CD1c-positive myeloid dendritic cell (primary cell): ENCODE measurements around the gene TLL1.

ENCODE experiments used
- DNase-seq: peaks from one replicate; pipeline ENCODE4 v3.0.0-alpha.2; 2016; ENCODE audit errors: extremely low spot score

TLL1 gene

GRCh38 chr4:165894159-165894558, 21.1 kb downstream of the TLL1 start:
- DNase-seq: no peak

GRCh38 chr4:165905405-165906027, 32.5 kb downstream of the TLL1 start:
- DNase-seq: no peak

DNA sequence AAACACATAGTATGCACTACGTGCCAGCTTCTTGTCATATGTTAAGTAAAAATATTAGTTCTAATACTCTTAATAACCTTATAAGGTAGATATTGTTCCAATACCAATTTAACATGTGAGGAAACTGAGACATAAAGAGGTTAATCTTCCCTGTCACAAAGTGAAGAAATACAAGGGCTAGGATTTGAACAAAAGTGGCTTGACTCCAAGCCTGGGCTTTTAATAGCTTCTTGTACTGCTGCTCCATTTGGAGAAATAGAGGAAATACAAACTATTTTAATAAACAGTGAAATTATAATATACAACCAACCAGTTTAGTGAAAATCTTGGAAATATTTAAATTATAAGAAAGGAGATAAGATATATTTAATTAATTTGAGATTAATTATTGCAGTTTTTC, 33.2 kb downstream of the TLL1 start:
- no peak for DNase-seq

DNA sequence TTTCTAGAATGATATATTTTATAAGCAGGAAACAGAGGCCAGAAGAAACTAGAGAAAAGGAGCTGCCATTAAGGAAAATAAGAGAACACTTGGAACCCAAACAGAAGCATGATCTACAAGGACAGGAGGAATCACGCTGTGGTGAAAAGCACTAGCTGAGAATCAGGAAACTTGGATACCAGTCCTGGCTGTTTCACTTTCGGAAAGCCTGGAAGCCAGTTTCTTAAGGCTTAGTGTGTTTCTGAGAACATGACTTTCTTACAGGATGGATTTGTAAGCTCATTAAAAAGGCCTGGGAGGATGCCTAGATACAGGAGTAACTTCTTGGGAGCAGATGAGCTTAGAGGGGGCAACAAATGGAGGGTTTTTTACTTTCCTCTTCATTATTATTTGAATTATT, 36.9 kb downstream of the TLL1 start:
- no peak for DNase-seq

- DNase-seq: no peak
These were observed 42.2 kb downstream of the TLL1 start for GRCh38 chr4:165915215-165915614.

DNA sequence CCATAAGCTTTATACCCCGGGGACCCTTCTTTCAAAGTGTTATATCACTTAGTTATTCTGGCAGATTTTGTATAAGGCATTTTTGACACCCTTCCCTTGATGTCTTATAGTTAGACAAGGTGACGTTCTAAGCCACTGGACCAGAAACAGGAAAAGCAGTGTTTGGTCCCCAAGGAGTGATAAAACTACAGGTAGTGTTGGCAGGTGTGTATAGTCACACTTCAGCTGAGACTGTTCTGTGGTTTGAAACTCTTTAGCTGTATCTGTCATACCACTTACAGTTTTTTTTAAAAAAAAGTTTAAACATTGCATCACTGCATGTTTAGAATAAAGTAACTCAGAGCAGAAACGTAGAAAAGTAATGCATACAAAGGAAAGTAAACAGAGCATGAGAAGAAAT, 48.5 kb downstream of the TLL1 start:
- no peak for DNase-seq

DNA sequence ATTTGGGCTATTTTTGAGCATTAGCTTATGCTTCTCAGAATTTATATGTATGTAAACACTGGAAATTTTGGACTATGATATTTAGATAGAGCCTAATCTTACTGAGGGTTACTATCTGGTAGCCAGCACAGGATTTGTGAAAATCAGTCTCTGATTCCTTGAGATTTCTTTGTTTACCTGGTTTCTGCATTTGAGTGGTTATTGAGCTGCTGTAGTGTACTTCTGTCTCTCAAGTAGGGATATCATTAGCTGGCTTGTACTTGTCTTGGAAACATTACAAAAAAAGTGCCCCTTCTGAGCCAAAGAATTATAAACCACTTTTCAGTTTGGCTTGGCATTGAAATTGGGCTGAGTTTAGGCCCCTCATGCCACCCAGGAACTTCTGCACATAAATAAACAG, 49.7 kb downstream of the TLL1 start:
- no peak for DNase-seq

GRCh38 chr4:165926307-165926706, 53.3 kb downstream of the TLL1 start:
- no peak for DNase-seq

DNA sequence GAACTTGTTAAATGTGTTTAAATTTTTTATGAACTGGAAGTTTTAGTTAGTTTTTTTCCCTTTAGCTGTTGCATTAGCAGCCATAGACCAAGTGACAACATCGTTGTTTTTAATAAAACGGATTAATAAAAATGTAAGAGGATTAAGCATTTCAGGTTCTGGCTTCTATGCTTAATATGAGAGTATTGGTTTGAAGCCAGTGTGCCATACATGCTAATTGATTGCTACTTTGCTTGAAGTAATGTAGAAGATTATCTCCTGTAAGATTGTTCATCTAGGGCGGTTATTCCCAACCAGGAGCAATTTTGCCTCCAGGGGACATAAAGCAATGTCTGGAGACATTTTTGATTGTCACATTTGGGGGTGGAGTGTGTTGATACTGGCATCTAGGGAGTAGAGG, 54.3 kb downstream of the TLL1 start:
- no peak for DNase-seq

DNA sequence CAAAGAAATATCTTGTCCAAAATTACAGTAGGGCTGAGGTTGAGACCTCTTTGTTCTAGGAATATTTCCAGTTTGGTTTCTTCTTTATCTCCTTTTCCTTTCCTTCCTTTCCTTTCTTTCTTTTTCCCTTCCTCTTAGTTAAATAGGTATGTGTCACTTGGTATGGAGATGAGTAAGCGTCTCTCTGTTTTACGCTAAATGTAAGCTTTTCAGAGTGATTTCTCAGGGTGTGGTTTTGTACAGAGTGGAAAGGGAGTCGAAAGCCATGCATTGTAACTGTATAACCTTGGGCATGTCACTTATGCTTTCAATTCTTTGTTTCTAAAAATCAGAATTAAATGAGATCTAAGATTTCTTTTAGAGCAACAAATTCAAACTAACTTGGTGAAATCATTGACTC, 54.8 kb downstream of the TLL1 start:
- DNase-seq: no peak

GRCh38 chr4:165928601-165929000, 55.6 kb downstream of the TLL1 start:
- DNase-seq: no peak

DNA sequence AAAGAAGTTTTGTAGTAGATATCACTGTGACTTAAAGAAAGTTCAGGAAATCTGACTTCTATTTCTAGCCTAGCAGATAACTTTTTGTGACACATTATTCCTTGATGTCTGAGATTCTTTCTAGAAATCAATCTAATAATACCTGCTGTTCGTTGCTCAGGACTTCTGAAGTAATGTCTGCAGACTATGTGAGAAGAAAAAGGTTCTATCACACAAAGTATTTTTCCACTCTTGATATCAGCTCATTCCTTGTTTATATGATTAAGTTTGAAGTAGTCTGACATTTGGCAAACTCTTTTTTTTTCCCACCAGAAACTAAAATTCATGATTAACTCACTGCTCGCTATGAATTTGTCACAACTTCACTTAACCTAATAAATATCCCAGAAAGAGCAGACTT, 56.6 kb downstream of the TLL1 start:
- DNase-seq: no peak

- no peak for DNase-seq
These were observed 58.7 kb downstream of the TLL1 start for GRCh38 chr4:165931741-165932140.

GRCh38 chr4:165944900-165945299, 71.9 kb downstream of the TLL1 start:
- DNase-seq: no peak

DNA sequence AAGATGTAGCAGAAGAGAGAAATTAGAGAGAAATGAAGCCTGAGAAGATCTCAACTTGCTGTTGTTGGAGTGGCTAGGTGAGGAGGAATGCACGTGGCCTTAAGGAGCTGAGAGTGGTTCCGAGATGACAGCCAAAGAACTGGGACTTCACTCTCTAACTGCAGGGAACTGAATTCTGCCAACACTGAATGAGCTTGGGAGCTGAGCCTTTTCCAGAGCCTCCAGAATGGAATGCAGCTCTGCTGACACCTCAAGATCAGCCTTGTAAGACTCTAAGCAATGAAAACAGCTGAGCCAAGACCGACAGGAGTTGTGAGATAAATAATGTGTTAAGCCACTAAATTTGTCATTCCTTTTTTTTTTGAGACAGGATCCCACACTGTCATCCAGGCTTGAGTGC, 73.0 kb downstream of the TLL1 start:
- no peak for DNase-seq

GRCh38 chr4:165947019-165947418, 74.0 kb downstream of the TLL1 start:
- DNase-seq: no peak

DNA sequence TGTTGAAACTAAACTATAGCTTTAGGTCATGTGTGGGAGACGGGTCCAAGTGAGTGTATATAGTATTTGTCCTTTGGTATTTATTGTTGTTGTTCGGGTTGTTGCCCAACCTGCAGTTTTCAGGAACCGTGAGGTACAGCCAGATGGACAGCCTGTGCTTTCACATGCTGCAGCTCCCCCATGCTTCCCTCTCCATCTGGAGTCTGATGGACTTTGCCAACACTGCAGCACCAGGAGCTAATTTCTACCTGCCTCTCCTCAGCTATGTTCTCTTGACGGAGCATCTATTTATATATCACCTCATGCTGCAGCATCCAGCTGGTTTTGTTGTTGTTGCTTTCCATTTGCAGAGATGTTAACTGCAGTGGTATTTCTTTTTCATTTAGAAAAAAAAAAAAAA, 80.1 kb downstream of the TLL1 start:
- DNase-seq: no peak

- DNase-seq: no peak
These were observed 90.6 kb downstream of the TLL1 start for GRCh38 chr4:165963621-165964020.

- no peak for DNase-seq
These were observed 91.6 kb downstream of the TLL1 start for GRCh38 chr4:165964591-165964990.

DNA sequence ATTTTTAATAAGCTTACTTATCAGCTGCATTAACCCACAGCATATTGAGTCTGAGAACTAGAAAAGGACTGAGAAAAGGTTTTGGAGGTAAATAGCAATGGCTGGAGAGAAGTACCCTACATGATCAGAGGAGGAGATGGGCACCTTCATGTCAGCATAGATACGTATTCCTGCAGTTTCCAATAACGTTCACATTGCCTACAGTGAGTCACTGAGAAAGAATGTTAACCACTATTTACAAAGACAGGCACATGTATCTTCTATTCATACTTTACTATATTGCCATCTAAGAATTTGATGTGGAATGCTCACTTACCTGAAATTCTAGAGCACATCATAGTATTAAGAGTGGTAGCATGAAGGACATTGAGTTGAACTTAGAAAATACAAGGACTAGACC, 92.5 kb downstream of the TLL1 start:
- DNase-seq: no peak

DNA sequence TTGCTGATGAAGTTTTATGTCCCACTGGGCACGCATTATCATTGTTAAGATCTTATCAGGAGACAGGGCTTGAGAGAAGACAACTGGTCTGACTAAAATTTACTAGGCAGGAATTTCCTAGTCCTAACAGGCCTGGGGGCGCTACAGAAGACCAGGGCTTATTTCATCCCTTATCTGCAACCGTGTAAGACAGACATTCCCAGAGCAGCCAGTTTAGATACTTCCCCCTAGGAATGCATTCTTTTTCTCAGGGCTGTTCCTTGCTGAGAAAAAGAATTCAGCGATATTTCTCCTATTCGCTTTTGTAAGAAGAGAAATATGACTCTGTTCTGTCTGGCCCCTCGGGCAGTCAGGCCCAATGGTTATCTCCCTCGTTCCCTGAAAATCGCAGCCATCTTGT, 93.8 kb downstream of the TLL1 start:
- no peak for DNase-seq

- DNase-seq: no peak
These were observed 94.4 kb downstream of the TLL1 start for GRCh38 chr4:165967486-165967885.

GRCh38 chr4:165970703-165971420, 97.8 kb downstream of the TLL1 start:
- DNase-seq: no peak

DNA sequence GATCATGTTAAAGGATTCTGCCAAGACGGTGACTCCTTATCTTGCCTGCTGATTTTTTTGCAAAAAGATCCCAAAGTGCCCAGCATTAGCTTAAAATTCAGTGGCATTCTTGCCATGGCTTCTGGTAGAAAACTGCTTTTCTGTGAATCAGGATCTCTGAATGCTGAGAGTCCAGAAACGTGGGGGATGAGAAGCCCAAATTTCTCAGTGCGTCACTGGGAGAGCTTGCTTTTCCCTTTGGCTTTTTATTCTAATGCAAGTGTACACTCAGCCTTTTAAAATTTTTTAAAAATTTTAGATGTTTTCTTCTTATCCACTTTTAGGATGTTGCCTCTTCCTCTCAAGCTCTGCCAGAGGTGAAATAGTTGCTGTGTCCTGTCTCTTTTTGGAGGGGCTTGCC, 98.4 kb downstream of the TLL1 start:
- DNase-seq: no peak
